HepG2 (cell line): ENCODE measurements around the gene SDK2. TPM values are rescaled to one million over a fixed set of nuclear protein-coding genes. Genes with fewer than 3 reads are reported as not detected.

ENCODE experiments used
- ATAC-seq: fragments of 200-7000 bp; cut with Tn5 transposase; 3 replicates; pipeline ENCODE4 v1.9.1; 2020; ENCODE audit warnings: mild to moderate bottlenecking, moderate library complexity
- BruUV-seq: library from RNA; stranded (reverse); fragments of 400-500 nt; replicated peaks from 2 replicates; lab custom pipeline; 2021; lab: Mats Ljungman, UMichigan
- CTCF ChIA-PET: fragments of 300-600 bp; formaldehyde crosslinking; extraction: SDS; loops from one replicate; lab custom pipeline; 2021; ENCODE audit warnings: low total read pairs, inconsistent platforms, low intra/inter-chr PET ratio; lab: Yijun Ruan, JAX
- POLR2A ChIA-PET: fragments of 350-600 bp; sonication (Branson Sonifier 250); formaldehyde crosslinking; loops from one replicate; lab custom pipeline; 2020; ENCODE audit warnings: antibody characterized with exemption, inconsistent platforms; lab: Yijun Ruan, JAX
- DNase-seq: peaks from one replicate; pipeline ENCODE4 v3.0.0-alpha.2; 2015; ENCODE audit warnings: low spot score
- FAIRE-seq: peaks from 3 replicates; lab custom pipeline; 2011; peaks lifted over from hg19 to GRCh38; lab: Jason Lieb, UNC
- H2AFZ ChIP-seq: one replicate; pipeline ENCODE4 v1.6.1; 2011; ENCODE audit warnings: low read length, inconsistent platforms
- H3K27ac ChIP-seq: fragments of 300-600 bp; 3 replicates; pipeline ENCODE4 v1.8.0; 2011; ENCODE audit warnings: mixed run types, mild to moderate bottlenecking, mixed read lengths, low read length, inconsistent platforms; ENCODE audit not compliant: insufficient read depth; ENCODE audit errors: extremely low read length
- H3K27me3 ChIP-seq, 2 experiments: fragments of 200-600 bp in 1 of 2; 2 replicates in 1 of 2; 3 replicates in 1 of 2; pipeline versions ENCODE4 v1.6.0 to v1.8.0; 2011; ENCODE audit warnings: low read length in 2 of 2, mild to moderate bottlenecking in 2 of 2, moderate library complexity in 2 of 2, inconsistent platforms in 1 of 2; ENCODE audit not compliant: insufficient read depth in 2 of 2, control insufficient read depth in 1 of 2
- H3K36me3 ChIP-seq, 2 experiments: fragments of 200-600 bp in 1 of 2; replicated peaks in 1 of 2; 2 replicates in 1 of 2; 3 replicates in 1 of 2; pipeline versions ENCODE4 v1.5.1 to v1.8.0; 2011; ENCODE audit warnings: low read length in 2 of 2, inconsistent platforms in 1 of 2; ENCODE audit not compliant: insufficient read depth in 2 of 2, control insufficient read depth in 1 of 2
- H3K4me1 ChIP-seq: 2 replicates; pipeline ENCODE4 v1.5.1; 2012; ENCODE audit warnings: low read length, inconsistent platforms; ENCODE audit not compliant: insufficient read depth
- H3K4me2 ChIP-seq: 2 replicates; pipeline ENCODE4 v1.6.0; 2011; ENCODE audit warnings: low read depth, low read length, inconsistent platforms
- H3K4me3 ChIP-seq, 3 experiments: fragments of 200-600 bp in 1 of 3; sonication (generic), shearing (Covaris generic) in 1 of 3; replicated peaks in 1 of 3; 2 replicates each; pipeline ENCODE4 v1.5.1; 2011 to 2016; ENCODE audit warnings: low read length in 3 of 3, inconsistent platforms in 2 of 3, low read depth in 2 of 3, mild to moderate bottlenecking in 2 of 3, control low read depth in 1 of 3, mixed read lengths in 1 of 3; ENCODE audit not compliant: insufficient read depth in 1 of 3
- H3K79me2 ChIP-seq: one replicate; pipeline ENCODE4 v1.6.1; 2011; ENCODE audit warnings: low read length, inconsistent platforms; ENCODE audit not compliant: insufficient read depth
- H3K9ac ChIP-seq: 2 replicates; pipeline ENCODE4 v1.6.0; 2011; ENCODE audit warnings: mild to moderate bottlenecking, low read depth, low read length, inconsistent platforms; ENCODE audit not compliant: insufficient read depth
- H3K9me3 ChIP-seq: 2 replicates; pipeline ENCODE4 v1.5.1; 2012; ENCODE audit warnings: mild to moderate bottlenecking, low read length
- H4K20me1 ChIP-seq: 2 replicates; pipeline ENCODE4 v1.6.0; 2011; ENCODE audit warnings: inconsistent platforms, mild to moderate bottlenecking, low read length, moderate library complexity; ENCODE audit not compliant: insufficient read depth
- ARNTL ChIP-seq: sonication (generic); formaldehyde crosslinking; IDR thresholded peaks from 2 replicates; pipeline ENCODE4 v1.4.0; 2020; ENCODE audit warnings: mild to moderate bottlenecking, missing genetic modification reagents
- DMAP1 ChIP-seq: IDR thresholded peaks from 2 replicates; pipeline ENCODE4 v1.6.1; 2016
- KDM5A ChIP-seq: fragments of 200-600 bp; sonication (generic); IDR thresholded peaks from 2 replicates; pipeline ENCODE4 v1.7.0; 2018; ENCODE audit warnings: antibody characterized with exemption, mild to moderate bottlenecking, low read length, borderline replicate concordance
- KLF11 ChIP-seq: IDR thresholded peaks from 2 replicates; pipeline ENCODE4 v1.6.1; 2016; ENCODE audit warnings: missing compliant biosample characterization
- MTA3 ChIP-seq: sonication (generic); formaldehyde crosslinking; IDR thresholded peaks from 2 replicates; pipeline ENCODE4 v1.4.0; 2020; ENCODE audit warnings: missing genetic modification reagents
- NR0B2 ChIP-seq: sonication (generic); formaldehyde crosslinking; IDR thresholded peaks from 2 replicates; pipeline ENCODE4 v1.4.0; 2020; ENCODE audit warnings: mild to moderate bottlenecking, missing genetic modification reagents
- NRL ChIP-seq: sonication (generic); formaldehyde crosslinking; IDR thresholded peaks from 2 replicates; pipeline ENCODE4 v1.5.0; 2020; ENCODE audit warnings: missing genetic modification reagents, mild to moderate bottlenecking, moderate library complexity, borderline replicate concordance
- PAWR ChIP-seq: sonication (generic); formaldehyde crosslinking; IDR thresholded peaks from 2 replicates; pipeline ENCODE4 v1.4.0; 2020; ENCODE audit warnings: missing genetic modification reagents, mild to moderate bottlenecking, borderline replicate concordance
- RFXANK ChIP-seq: IDR thresholded peaks from 2 replicates; pipeline ENCODE4 v1.6.1; 2016
- ZBTB20 ChIP-seq: sonication (generic); formaldehyde crosslinking; IDR thresholded peaks from 2 replicates; pipeline ENCODE4 v1.8.1; 2023; ENCODE audit warnings: missing genetic modification reagents, low read depth, mild to moderate bottlenecking, borderline replicate concordance
- ZMAT3 ChIP-seq: sonication (generic); formaldehyde crosslinking; conservative IDR thresholded peaks from 2 replicates; pipeline ENCODE4 v1.7.0; 2021; ENCODE audit warnings: missing genetic modification reagents
- ZNF34 ChIP-seq: sonication (generic); formaldehyde crosslinking; IDR thresholded peaks from 2 replicates; pipeline ENCODE4 v1.4.0; 2020; ENCODE audit warnings: mild to moderate bottlenecking, missing genetic modification reagents, borderline replicate concordance
- ZNF549 ChIP-seq: sonication (generic); formaldehyde crosslinking; IDR thresholded peaks from 2 replicates; pipeline ENCODE4 v1.5.0; 2020; ENCODE audit warnings: missing genetic modification reagents
- ZNF678 ChIP-seq: sonication (generic); formaldehyde crosslinking; IDR thresholded peaks from 2 replicates; pipeline ENCODE4 v1.4.0; 2020; ENCODE audit warnings: mild to moderate bottlenecking, missing genetic modification reagents
- ZNF841 ChIP-seq: sonication (generic); formaldehyde crosslinking; IDR thresholded peaks from 2 replicates; pipeline ENCODE4 v1.8.1; 2023; ENCODE audit warnings: missing genetic modification reagents, borderline replicate concordance
- ZSCAN31 ChIP-seq: sonication (generic); formaldehyde crosslinking; IDR thresholded peaks from 2 replicates; pipeline ENCODE4 v1.5.0; 2020; ENCODE audit warnings: low read depth, mild to moderate bottlenecking, missing genetic modification reagents
- WGBS: methylation state at CpG from one replicate; pipeline ENCODE4 v1.1.6; 2017; ENCODE audit warnings: low lambda C conversion rate; 5-methylcytosine and 5-hydroxymethylcytosine counted together
- in situ Hi-C: cut with HindIII; loops from 2 replicates; pipeline ENCODE4 v1.10.0; 2017; ENCODE audit warnings: low pct_unique_long_range_greater_than_20kb; ENCODE audit not compliant: extremely low pct_ligation_motif_present
- intact Hi-C: fragments of 100-400 bp; cut with micrococcal nuclease; formaldehyde crosslinking; loops from one replicate; pipeline ENCODE4 v1.10.0; 2022; ENCODE audit not compliant: unreplicated experiment
- polyA plus RNA-seq, 8 experiments: library from polyadenylated mRNA; depleted of rRNA in 3 of 8; stranded (reverse) in 7 of 8; unstranded in 1 of 8; fragments of >200 nt; fragmentation: Illumina TruSeq in 4 of 8; extraction: Trizol in 4 of 8; gene quantifications; 2 replicates each; pipeline versions ENCODE4 v1.2.1 to v1.2.3, GENCODE V29; 2011 to 2016; ENCODE audit warnings: low read depth in 4 of 8, missing spikeins in 1 of 8, mixed read lengths in 1 of 8; ENCODE audit not compliant: insufficient read depth in 1 of 8
- total RNA-seq, 5 experiments: library from RNA; depleted of rRNA; stranded (reverse); fragments of >200 nt; fragmentation: Illumina TruSeq; extraction: Trizol; gene quantifications; 2 replicates each; pipeline ENCODE4 v1.2.3, GENCODE V29; 2016; ENCODE audit warnings: low read depth in 1 of 5
- TF ChIP-seq, protein P1 (sequence below): sonication (generic); formaldehyde crosslinking; conservative IDR thresholded peaks from 2 replicates; pipeline ENCODE4 v1.8.0; 2022; ENCODE audit warnings: low read depth, missing genetic modification reagents

SDK2 gene
- total and polyA plus RNA-seq, 2 of the 13 experiments (the other 11 are each of a cell fraction or from before 2014, with no cell fraction given): not detected

- POLR2A ChIA-PET: no interaction called here
- intact Hi-C loops: no loop called here
- no peaks in the 10 kb centered on the region for H3K79me2 ChIP-seq
- H4K20me1 ChIP-seq: no peaks in the 10 kb centered on the region
- BruUV-seq: no TSS peak
- H3K4me1 ChIP-seq: no peaks in the 10 kb centered on the region
- no peak overlapping the region for H3K9ac ChIP-seq
- H3K36me3 ChIP-seq: no peaks in the 10 kb centered on the region
- no peak for ATAC-seq
- no peak overlapping the region for H3K27ac ChIP-seq
- CTCF ChIA-PET: no interaction called here
- TF ChIP-seq ZNF34 (CRISPR knock-in tag): no peak
- no peak for TF ChIP-seq NR0B2 (CRISPR knock-in tag)
- no peak for TF ChIP-seq ZSCAN31
- TF ChIP-seq ZMAT3: no peak
- TF ChIP-seq ZNF678 (CRISPR knock-in tag): no peak
- TF ChIP-seq NRL (CRISPR knock-in tag): no peak
- no peak for TF ChIP-seq DMAP1
- TF ChIP-seq, protein P1, sequence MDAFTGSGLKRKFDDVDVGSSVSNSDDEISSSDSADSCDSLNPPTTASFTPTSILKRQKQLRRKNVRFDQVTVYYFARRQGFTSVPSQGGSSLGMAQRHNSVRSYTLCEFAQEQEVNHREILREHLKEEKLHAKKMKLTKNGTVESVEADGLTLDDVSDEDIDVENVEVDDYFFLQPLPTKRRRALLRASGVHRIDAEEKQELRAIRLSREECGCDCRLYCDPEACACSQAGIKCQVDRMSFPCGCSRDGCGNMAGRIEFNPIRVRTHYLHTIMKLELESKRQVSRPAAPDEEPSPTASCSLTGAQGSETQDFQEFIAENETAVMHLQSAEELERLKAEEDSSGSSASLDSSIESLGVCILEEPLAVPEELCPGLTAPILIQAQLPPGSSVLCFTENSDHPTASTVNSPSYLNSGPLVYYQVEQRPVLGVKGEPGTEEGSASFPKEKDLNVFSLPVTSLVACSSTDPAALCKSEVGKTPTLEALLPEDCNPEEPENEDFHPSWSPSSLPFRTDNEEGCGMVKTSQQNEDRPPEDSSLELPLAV (CRISPR knock-in tag): no peak
- no peak for TF ChIP-seq ZNF841
- no peak for TF ChIP-seq ZNF549 (CRISPR knock-in tag)
- no peak for TF ChIP-seq ARNTL (CRISPR knock-in tag)
- TF ChIP-seq KLF11 (CRISPR knock-in tag): no peak
- no peak for TF ChIP-seq ZBTB20 (CRISPR knock-in tag)
- TF ChIP-seq KDM5A: no peak
- no peak for TF ChIP-seq MTA3 (CRISPR knock-in tag)
- TF ChIP-seq RFXANK (CRISPR knock-in tag): no peak
- TF ChIP-seq PAWR (CRISPR knock-in tag): no peak
- no peak overlapping the region for H3K4me3 ChIP-seq
- H3K27me3 ChIP-seq: peaks cover 13 to 85% of the 10 kb centered on the region in 2 experiments; a peak in 4 of 5 replicates
- in situ Hi-C loops: no loop called here
- DNase-seq: no peak
- WGBS: 14% methylated on average over 13 of the region's 18 CpGs
- FAIRE-seq: no peak
- no peaks in the 10 kb centered on the region for H3K9me3 ChIP-seq
- no peak overlapping the region for H2AFZ ChIP-seq
- H3K4me2 ChIP-seq: no peak overlapping the region
Measured at GRCh38 chr17:73592501-73592961, 51.7 kb downstream of the SDK2 start.
